GM23248 (cell line): ENCODE measurements around the gene ANKRD28. TPM values are rescaled to one million over a fixed set of nuclear protein-coding genes. Genes with fewer than 3 reads are reported as not detected.
"Not testable (repeated sequence)": the region's sequence is repeated elsewhere in the genome, so short reads cannot be mapped to it uniquely, and the experiment has no call there.

ENCODE experiments used
- DNase-seq: peaks from one replicate; pipeline ENCODE4 v3.0.0-alpha.2; 2015
- H2AFZ ChIP-seq: fragments of 200-600 bp; sonication (generic); 2 replicates; pipeline ENCODE4 v1.6.1; 2016; ENCODE audit warnings: antibody characterized with exemption
- H3F3A ChIP-seq: fragments of 200-600 bp; sonication (generic); 2 replicates; pipeline ENCODE4 v1.6.1; 2016; ENCODE audit warnings: mild to moderate bottlenecking, antibody characterized with exemption, mixed run types; ENCODE audit not compliant: insufficient read depth
- H3K27ac ChIP-seq: fragments of 200-600 bp; sonication (generic); 2 replicates; pipeline ENCODE4 v1.5.1; 2016; ENCODE audit warnings: mild to moderate bottlenecking
- H3K27me3 ChIP-seq: fragments of 200-600 bp; sonication (generic); replicated peaks from 2 replicates; pipeline ENCODE4 v1.6.1; 2016; ENCODE audit warnings: mild to moderate bottlenecking; ENCODE audit not compliant: insufficient read depth
- H3K36me3 ChIP-seq: fragments of 200-600 bp; sonication (generic); 2 replicates; pipeline ENCODE4 v1.6.1; 2016; ENCODE audit warnings: low read depth, mild to moderate bottlenecking
- H3K4me1 ChIP-seq: fragments of 200-600 bp; sonication (generic); 2 replicates; pipeline ENCODE4 v1.6.1; 2016; ENCODE audit warnings: mild to moderate bottlenecking; ENCODE audit not compliant: insufficient read depth
- H3K4me2 ChIP-seq: fragments of 200-600 bp; sonication (generic); one replicate; pipeline ENCODE4 v1.6.1; 2016; ENCODE audit warnings: mild to moderate bottlenecking; ENCODE audit not compliant: unreplicated experiment
- H3K4me3 ChIP-seq: fragments of 200-600 bp; sonication (generic); 2 replicates; pipeline ENCODE4 v1.5.1; 2016; ENCODE audit warnings: mild to moderate bottlenecking
- H3K79me2 ChIP-seq: fragments of 200-600 bp; sonication (generic); 2 replicates; pipeline ENCODE4 v1.6.1; 2016; ENCODE audit warnings: mild to moderate bottlenecking; ENCODE audit not compliant: insufficient read depth
- H3K9ac ChIP-seq: fragments of 200-600 bp; sonication (generic); 2 replicates; pipeline ENCODE4 v1.6.1; 2016; ENCODE audit warnings: mild to moderate bottlenecking
- H3K9me2 ChIP-seq: fragments of 200-600 bp; sonication (generic); 2 replicates; pipeline ENCODE4 v1.6.1; 2016; ENCODE audit warnings: mixed run types, mild to moderate bottlenecking, moderate library complexity; ENCODE audit not compliant: insufficient read depth
- H3K9me3 ChIP-seq: fragments of 200-600 bp; sonication (generic); one replicate; pipeline ENCODE4 v1.6.1; 2017; ENCODE audit warnings: low read depth
- H4K20me1 ChIP-seq: fragments of 200-600 bp; sonication (generic); 2 replicates; pipeline ENCODE4 v1.6.0; 2016; ENCODE audit not compliant: insufficient read depth
- EZH2 ChIP-seq: fragments of 200-600 bp; sonication (generic); IDR thresholded peaks from 2 replicates; pipeline ENCODE4 v1.6.1; 2018; ENCODE audit warnings: antibody characterized with exemption, mild to moderate bottlenecking; ENCODE audit not compliant: insufficient read depth, poor library complexity, severe bottlenecking
- EZH2phosphoT487 ChIP-seq: fragments of 200-600 bp; sonication (generic); IDR thresholded peaks from 2 replicates; pipeline ENCODE4 v1.6.1; 2018; ENCODE audit warnings: antibody characterized with exemption, moderate library complexity, mild to moderate bottlenecking, low read depth; ENCODE audit not compliant: insufficient read depth
- WGBS, 2 experiments: methylation state at CpG; one replicate each; pipeline ENCODE4 v1.1.6; 2015 to 2017; ENCODE audit warnings: low lambda C conversion rate in 2 of 2, low coverage in 1 of 2; ENCODE audit errors: missing lambda C conversion rate in 2 of 2; 5-methylcytosine and 5-hydroxymethylcytosine counted together
- in situ Hi-C: fragments of 300-500 bp; cut with MboI; formaldehyde crosslinking; loops from 2 replicates; pipeline ENCODE4 v1.15.0; 2020
- polyA plus RNA-seq: library from polyadenylated mRNA; unstranded; fragments of >200 nt; fragmentation: Nextera tagmentation; extraction: Ambion mirVana; gene quantifications from 2 replicates; pipeline ENCODE4 v1.2.1, GENCODE V29; 2016
- total RNA-seq: library from RNA; depleted of rRNA; stranded (reverse); fragments of >200 nt; shearing (Covaris generic); gene quantifications from 2 replicates; pipeline ENCODE4 v1.2.3, GENCODE V29; 2014; rRNA removed

ANKRD28 gene
- total RNA-seq: 55.6 and 68.9 TPM in 2 replicates
- 22.6 and 23.1 TPM in 2 replicates for polyA plus RNA-seq

- no peak within 1 kb of the TSS for H2AFZ ChIP-seq
- no peaks in the 10 kb centered on the region for H3K9me2 ChIP-seq
- H3K4me1 ChIP-seq: peaks cover 40% of the 10 kb centered on the region
- peak within 1 kb of the TSS; percentile 99 for H3K27ac ChIP-seq
- peaks cover 85% of the 10 kb centered on the region for H3K79me2 ChIP-seq
- H3K27me3 ChIP-seq: no peaks in the 10 kb centered on the region
- TF ChIP-seq EZH2phosphoT487: no peak
- TF ChIP-seq EZH2: no peak
- DNase-seq: peak; percentile 96
- H3K4me2 ChIP-seq: peak within 1 kb of the TSS; percentile 99
- H3K9ac ChIP-seq: peak within 1 kb of the TSS; percentile 100
- H3K36me3 ChIP-seq: peaks cover 13% of the 10 kb centered on the region
- no peaks in the 10 kb centered on the region for H4K20me1 ChIP-seq
- WGBS, 2 experiments: 1% methylated on average over 6 of the region's 6 CpGs
- H3F3A ChIP-seq: peaks cover 42% of the 10 kb centered on the region
- H3K4me3 ChIP-seq: peak within 1 kb of the TSS; percentile 95
- H3K9me3 ChIP-seq: no peaks in the 10 kb centered on the region
- in situ Hi-C loops: no loop called here
These were observed at the start of gene ANKRD28 for GRCh38 chr3:15797642-15798303. ANKRD28 (minus strand) TSS chr3:15797979; CDS start chr3:15796521, 1,458 bp downstream.

GRCh38 chr3:15847239-15847638 lies 49.5 kb upstream of the ANKRD28 start:
- H3K9ac ChIP-seq: no peak overlapping the region
- in situ Hi-C loops: no loop called here
- H3K9me3 ChIP-seq: no peaks in the 10 kb centered on the region
- TF ChIP-seq EZH2phosphoT487 (no peak), EZH2 (no peak)
- H3K36me3 ChIP-seq: no peaks in the 10 kb centered on the region
- no peaks in the 10 kb centered on the region for H3K4me1 ChIP-seq
- no peak for DNase-seq
- no peaks in the 10 kb centered on the region for H3F3A ChIP-seq
- H3K4me3 ChIP-seq: no peak overlapping the region
- no peaks in the 10 kb centered on the region for H3K27me3 ChIP-seq
- no peak overlapping the region for H2AFZ ChIP-seq
- no peak overlapping the region for H3K4me2 ChIP-seq
- peaks cover 60% of the 10 kb centered on the region for H3K79me2 ChIP-seq
- no peaks in the 10 kb centered on the region for H4K20me1 ChIP-seq
- no peaks in the 10 kb centered on the region for H3K9me2 ChIP-seq
- no peak overlapping the region for H3K27ac ChIP-seq

GRCh38 chr3:15846606-15847005 lies 48.8 kb upstream of the ANKRD28 start:
- Histone ChIP-seq H4K20me1 (no peaks in the 10 kb centered on the region), H2AFZ (no peak overlapping the region), H3F3A (no peaks in the 10 kb centered on the region), H3K36me3 (no peaks in the 10 kb centered on the region), H3K9me3 (no peaks in the 10 kb centered on the region), H3K27ac (no peak overlapping the region), H3K9ac (no peak overlapping the region), H3K4me3 (no peak overlapping the region), H3K79me2 (peaks cover 55% of the 10 kb centered on the region), H3K4me1 (no peaks in the 10 kb centered on the region), H3K27me3 (no peaks in the 10 kb centered on the region), H3K4me2 (no peak overlapping the region), H3K9me2 (no peaks in the 10 kb centered on the region)
- no peak for DNase-seq
- TF ChIP-seq EZH2phosphoT487 (no peak), EZH2 (no peak)
- in situ Hi-C loops: no loop called here

GRCh38 chr3:15845475-15845874 lies 47.7 kb upstream of the ANKRD28 start:
- no peaks in the 10 kb centered on the region for H4K20me1 ChIP-seq
- H3K4me1 ChIP-seq: no peaks in the 10 kb centered on the region
- H2AFZ ChIP-seq: no peak overlapping the region
- DNase-seq: no peak
- H3K4me2 ChIP-seq: no peak overlapping the region
- no peak overlapping the region for H3K27ac ChIP-seq
- TF ChIP-seq EZH2phosphoT487: no peak
- TF ChIP-seq EZH2: no peak
- H3K4me3 ChIP-seq: no peak overlapping the region
- H3K79me2 ChIP-seq: peaks cover 58% of the 10 kb centered on the region
- H3K9me3 ChIP-seq: no peaks in the 10 kb centered on the region
- no peaks in the 10 kb centered on the region for H3F3A ChIP-seq
- H3K9me2 ChIP-seq: no peaks in the 10 kb centered on the region
- H3K36me3 ChIP-seq: no peaks in the 10 kb centered on the region
- 89 to 91% methylated on average over 3 of the region's 3 CpGs for WGBS, 2 experiments
- in situ Hi-C loops: no loop called here
- no peak overlapping the region for H3K9ac ChIP-seq
- H3K27me3 ChIP-seq: no peaks in the 10 kb centered on the region

- Histone ChIP-seq H3K9me2 (no peaks in the 10 kb centered on the region), H3K79me2 (peaks cover 59% of the 10 kb centered on the region), H3K9ac (no peak overlapping the region), H3F3A (no peaks in the 10 kb centered on the region), H2AFZ (no peak overlapping the region), H3K9me3 (no peaks in the 10 kb centered on the region), H3K4me1 (no peaks in the 10 kb centered on the region), H4K20me1 (no peaks in the 10 kb centered on the region), H3K36me3 (no peaks in the 10 kb centered on the region), H3K27ac (no peak overlapping the region), H3K4me3 (no peak overlapping the region), H3K4me2 (no peak overlapping the region), H3K27me3 (no peaks in the 10 kb centered on the region)
- TF ChIP-seq EZH2phosphoT487 (no peak), EZH2 (no peak)
- no peak for DNase-seq
- in situ Hi-C loops: no loop called here
- WGBS, 2 experiments: 84 to 87% methylated on average over 3 of the region's 3 CpGs
These were observed 47.1 kb upstream of the ANKRD28 start for GRCh38 chr3:15844889-15845288.

GRCh38 chr3:15841091-15841973 lies 43.6 kb upstream of the ANKRD28 start:
- H3K4me3 ChIP-seq, H3K4me2 ChIP-seq, DNase-seq, H2AFZ ChIP-seq, H3K27ac ChIP-seq, H3K9ac ChIP-seq, H3K9me2 ChIP-seq, H3K4me1 ChIP-seq, H4K20me1 ChIP-seq, in situ Hi-C loops, H3K36me3 ChIP-seq, H3F3A ChIP-seq, H3K27me3 ChIP-seq, H3K9me3 ChIP-seq: not testable (repeated sequence)
- H3K79me2 ChIP-seq: peaks cover 67% of the 10 kb centered on the region
- 93 to 100% methylated on average over 4 of the region's 4 CpGs for WGBS, 2 experiments
